H7 (cell line): ENCODE measurements around the gene INO80. TPM values are rescaled to one million over a fixed set of nuclear protein-coding genes. Genes with fewer than 3 reads are reported as not detected.

Experiments used
- DNase-seq: peaks from one replicate; pipeline ENCODE4 v3.0.0; 2012
- H3K27me3 ChIP-seq: 2 replicates; pipeline ENCODE4 v1.6.0; 2011; ENCODE audit warnings: mild to moderate bottlenecking, low read length; ENCODE audit not compliant: control insufficient read depth, insufficient read depth
- H3K36me3 ChIP-seq: replicated peaks from 2 replicates; pipeline ENCODE4 v1.5.1; 2011; ENCODE audit warnings: low read length; ENCODE audit not compliant: control insufficient read depth, insufficient read depth
- H3K4me3 ChIP-seq: 2 replicates; pipeline ENCODE4 v1.5.1; 2011; ENCODE audit warnings: low read depth, mild to moderate bottlenecking, control low read depth, low read length, moderate library complexity; ENCODE audit not compliant: insufficient read depth
- total RNA-seq: library from RNA; depleted of rRNA; stranded (reverse); fragments of >200 nt; shearing (Covaris generic); gene quantifications from 2 replicates; pipeline ENCODE4 v1.2.3, GENCODE V29; 2014; rRNA removed

INO80 gene
- total RNA-seq, 1 experiment from 2014 or later: 17.1 TPM

DNA sequence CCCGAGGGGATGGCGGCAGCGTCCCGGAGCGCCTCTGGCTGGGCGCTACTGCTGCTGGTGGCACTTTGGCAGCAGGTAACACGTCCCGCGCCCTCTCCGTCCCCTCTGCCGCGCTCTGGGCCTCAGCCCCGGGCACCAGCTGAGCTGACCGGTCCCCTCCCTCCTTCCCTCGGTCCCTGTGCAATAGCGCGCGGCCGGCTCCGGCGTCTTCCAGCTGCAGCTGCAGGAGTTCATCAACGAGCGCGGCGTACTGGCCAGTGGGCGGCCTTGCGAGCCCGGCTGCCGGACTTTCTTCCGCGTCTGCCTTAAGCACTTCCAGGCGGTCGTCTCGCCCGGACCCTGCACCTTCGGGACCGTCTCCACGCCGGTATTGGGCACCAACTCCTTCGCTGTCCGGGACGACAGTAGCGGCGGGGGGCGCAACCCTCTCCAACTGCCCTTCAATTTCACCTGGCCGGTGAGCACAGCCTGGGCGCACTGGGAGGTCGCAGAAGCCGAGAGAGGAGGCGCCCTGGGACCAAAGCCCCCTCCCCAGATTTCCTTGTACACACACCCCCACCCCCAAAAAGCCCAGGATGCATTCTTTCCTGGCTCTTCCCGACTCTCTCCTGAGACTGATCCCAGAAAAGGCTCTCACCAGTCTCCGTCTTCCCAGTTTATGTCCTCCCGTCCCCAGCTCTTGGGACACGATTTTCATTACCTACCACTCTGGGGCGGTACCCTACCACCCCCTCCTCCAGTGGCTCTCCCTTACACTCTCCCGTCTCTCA, 186.2 kb downstream of the INO80 start:
- peak; percentile 81 for DNase-seq
- Histone ChIP-seq H3K36me3 (no peaks in the 10 kb centered on the region), H3K4me3 (peak overlapping the region; percentile 46), H3K27me3 (peaks cover 83% of the 10 kb centered on the region)

Other genes starting within 250 kb of the INO80 start
- gene RHOV, start 242.0 kb downstream of the INO80 start, total RNA-seq: 2.0 and 2.1 TPM in 2 replicates
- 33.3 and 39.5 TPM in 2 replicates for gene VPS18, start 221.8 kb downstream of the INO80 start, total RNA-seq
- gene DLL4, start 186.9 kb downstream of the INO80 start, total RNA-seq: 0.26 TPM in 1 of 2 replicates, not detected in the other
- 30.1 and 39.7 TPM in 2 replicates for gene CHAC1, start 162.8 kb downstream of the INO80 start, total RNA-seq
- 0.22 and 0.73 TPM in 2 replicates for gene EXD1, start 114.5 kb upstream of the INO80 start, total RNA-seq
- 58.0 and 71.9 TPM in 2 replicates for gene CHP1, start 115.0 kb upstream of the INO80 start, total RNA-seq
- gene OIP5, start 216.3 kb upstream of the INO80 start, total RNA-seq: 45.0 and 46.2 TPM in 2 replicates
- 148 and 188 TPM in 2 replicates for gene NUSAP1, start 216.6 kb upstream of the INO80 start, total RNA-seq